ENCODE measurements around the gene PDE4D.
"Not testable (repeated sequence)": the region's sequence is repeated elsewhere in the genome, so short reads cannot be mapped to it uniquely, and the experiment has no call there.

PDE4D gene

GRCh38 chr5:59703789-59704188, 189.7 kb downstream of the PDE4D start:
- DNase-seq (ENCODE audit: low spot score): no peak

GRCh38 chr5:59698207-59699178, 195.0 kb downstream of the PDE4D start:
- no peak for DNase-seq (ENCODE audit: low spot score)

GRCh38 chr5:59694411-59694810, 199.1 kb downstream of the PDE4D start:
- DNase-seq (ENCODE audit: low spot score): no peak

- DNase-seq (ENCODE audit: low spot score): no peak
These were observed 199.8 kb downstream of the PDE4D start for GRCh38 chr5:59693492-59694309.

GRCh38 chr5:59685793-59686192, 207.7 kb downstream of the PDE4D start:
- DNase-seq (ENCODE audit: low spot score): no peak

GRCh38 chr5:59685191-59685530, 208.4 kb downstream of the PDE4D start:
- no peak for DNase-seq (ENCODE audit: low spot score)

GRCh38 chr5:59684388-59685190, 208.9 kb downstream of the PDE4D start:
- no peak for DNase-seq (ENCODE audit: low spot score)

- no peak for DNase-seq (ENCODE audit: low spot score)
These were observed 210.2 kb downstream of the PDE4D start for GRCh38 chr5:59683311-59683710.

- DNase-seq (ENCODE audit: low spot score): no peak
These were observed 211.0 kb downstream of the PDE4D start for GRCh38 chr5:59682542-59682941.

GRCh38 chr5:59678943-59679342, 214.6 kb downstream of the PDE4D start:
- no peak for DNase-seq (ENCODE audit: low spot score)

GRCh38 chr5:59674763-59675162, 218.8 kb downstream of the PDE4D start:
- no peak for DNase-seq (ENCODE audit: low spot score)

- DNase-seq (ENCODE audit: low spot score): peak; percentile 46
These were observed 220.0 kb downstream of the PDE4D start for GRCh38 chr5:59673438-59674058.

- no peak for DNase-seq (ENCODE audit: low spot score)
These were observed 227.0 kb downstream of the PDE4D start for GRCh38 chr5:59666440-59667068.

GRCh38 chr5:59665832-59666203, 227.7 kb downstream of the PDE4D start:
- DNase-seq (ENCODE audit: low spot score): not testable (repeated sequence)

- DNase-seq (ENCODE audit: low spot score): no peak
These were observed 228.3 kb downstream of the PDE4D start for GRCh38 chr5:59665086-59665831.

GRCh38 chr5:59661954-59662615, 231.4 kb downstream of the PDE4D start:
- DNase-seq (ENCODE audit: low spot score): no peak

GRCh38 chr5:59661311-59661710, 232.2 kb downstream of the PDE4D start:
- no peak for DNase-seq (ENCODE audit: low spot score)

GRCh38 chr5:59660737-59661136, 232.8 kb downstream of the PDE4D start:
- DNase-seq (ENCODE audit: low spot score): no peak

GRCh38 chr5:59656351-59657254, 236.9 kb downstream of the PDE4D start:
- DNase-seq (ENCODE audit: low spot score): no peak
